PC-3 (cell line): ENCODE data around the gene SLC7A5. TPM values are rescaled to one million over a fixed set of nuclear protein-coding genes. Genes with fewer than 3 reads are reported as not detected.
"Not testable (repeated sequence)": the region's sequence is repeated elsewhere in the genome, so short reads cannot be mapped to it uniquely, and the experiment has no call there.

Experiments used
- ATAC-seq: fragments of 200-7000 bp; cut with Tn5 transposase; 2 replicates; pipeline ENCODE4 v1.9.1; 2020; ENCODE audit warnings: mild to moderate bottlenecking, moderate library complexity
- BruUV-seq: library from RNA; stranded (reverse); fragments of 400-500 nt; replicated peaks from 2 replicates; lab custom pipeline; 2021; lab: Mats Ljungman, UMichigan
- CTCF ChIA-PET: fragments of 300-600 bp; sonication (Branson Sonifier 250); formaldehyde crosslinking; loops from one replicate; lab custom pipeline; 2022; ENCODE audit warnings: antibody characterized with exemption; lab: Charles Lee
- POLR2A ChIA-PET: fragments of 300-600 bp; sonication (Branson Sonifier 250); formaldehyde crosslinking; loops from one replicate; lab custom pipeline; 2022; ENCODE audit warnings: antibody characterized with exemption; ENCODE audit not compliant: unreplicated experiment; lab: Charles Lee
- DNase-seq: peaks from one replicate; pipeline ENCODE4 v3.0.0-alpha.2; 2015
- H2AFZ ChIP-seq: fragments of 300-600 bp; sonication (generic); 2 replicates; pipeline ENCODE4 v1.6.0; 2016; ENCODE audit warnings: antibody characterized with exemption, low read length
- H3F3A ChIP-seq: fragments of 300-600 bp; sonication (generic); one replicate; pipeline ENCODE4 v1.6.0; 2017; ENCODE audit warnings: antibody characterized with exemption, low read length, control low read depth, mild to moderate bottlenecking; ENCODE audit not compliant: unreplicated experiment
- H3K27ac ChIP-seq: fragments of 300-600 bp; sonication (generic); 2 replicates; pipeline ENCODE4 v1.5.1; 2016; ENCODE audit warnings: mild to moderate bottlenecking, low read length
- H3K27me3 ChIP-seq: fragments of 300-600 bp; sonication (generic); 2 replicates; pipeline ENCODE4 v1.6.1; 2016; ENCODE audit warnings: low read length, mixed read lengths
- H3K36me3 ChIP-seq: fragments of 300-600 bp; sonication (generic); 2 replicates; pipeline ENCODE4 v1.6.1; 2016; ENCODE audit warnings: low read depth, mixed run types, low read length, mixed read lengths
- H3K4me1 ChIP-seq: fragments of 300-600 bp; sonication (generic); 2 replicates; pipeline ENCODE4 v1.5.1; 2016; ENCODE audit warnings: low read length; ENCODE audit not compliant: insufficient read depth
- H3K4me2 ChIP-seq: fragments of 300-600 bp; sonication (generic); 2 replicates; pipeline ENCODE4 v1.6.0; 2016; ENCODE audit warnings: low read length
- H3K4me3 ChIP-seq: fragments of 300-600 bp; sonication (generic); 2 replicates; pipeline ENCODE4 v1.5.1; 2016; ENCODE audit warnings: mild to moderate bottlenecking, low read length, mixed read lengths
- H3K79me2 ChIP-seq: fragments of 300-600 bp; sonication (generic); 2 replicates; pipeline ENCODE4 v1.6.1; 2017; ENCODE audit warnings: low read length, mixed read lengths
- H3K9ac ChIP-seq: fragments of 300-600 bp; sonication (generic); 2 replicates; pipeline ENCODE4 v1.6.0; 2016; ENCODE audit warnings: mild to moderate bottlenecking, low read length
- H3K9me2 ChIP-seq: fragments of 300-600 bp; sonication (generic); replicated peaks from 2 replicates; pipeline ENCODE4 v1.6.1; 2016; ENCODE audit warnings: mixed run types, low read length, mixed read lengths
- H3K9me3 ChIP-seq: fragments of 300-600 bp; sonication (generic); 2 replicates; pipeline ENCODE4 v1.6.1; 2016; ENCODE audit warnings: low read length, mixed read lengths
- H4K20me1 ChIP-seq: fragments of 300-600 bp; sonication (generic); 2 replicates; pipeline ENCODE4 v1.6.1; 2016; ENCODE audit warnings: low read length, mixed read lengths
- CTCF ChIP-seq: fragments of 300-600 bp; sonication (generic); conservative IDR thresholded peaks from 2 replicates; pipeline ENCODE4 v1.5.1; 2017; ENCODE audit warnings: antibody characterized with exemption, low read depth, mild to moderate bottlenecking, low read length
- EZH2 ChIP-seq: fragments of 300-600 bp; sonication (generic); IDR thresholded peaks from one replicate; pipeline ENCODE4 v1.6.1; 2017; ENCODE audit warnings: antibody characterized with exemption, mild to moderate bottlenecking, low read length; ENCODE audit not compliant: unreplicated experiment
- EZH2phosphoT487 ChIP-seq: fragments of 300-600 bp; sonication (generic); IDR thresholded peaks from 2 replicates; pipeline ENCODE4 v1.6.1; 2018; ENCODE audit warnings: mild to moderate bottlenecking, antibody characterized with exemption, low read length, borderline replicate concordance
- intact Hi-C: fragments of 100-400 bp; cut with micrococcal nuclease; formaldehyde crosslinking; loops from 2 replicates; pipeline ENCODE4 v1.9.0; 2023
- total RNA-seq: library from RNA; depleted of rRNA; stranded (reverse); fragments of >200 nt; gene quantifications from 2 replicates; pipeline ENCODE4 v1.2.3, GENCODE V29; 2014

The SLC7A5 gene
- total RNA-seq, 1 experiment from 2014 or later, result 93.2 TPM

- no peak overlapping the region for H3K9ac ChIP-seq
- no peaks in the 10 kb centered on the region for H3K9me3 ChIP-seq
- H3F3A ChIP-seq, result no peaks in the 10 kb centered on the region
- H4K20me1 ChIP-seq, result no peaks in the 10 kb centered on the region
- BruUV-seq, result no TSS peak
- TF ChIP-seq EZH2 (no peak), CTCF (peak; percentile 22; the same call in 1 of the 2 replicates), EZH2phosphoT487 (no peak)
- H3K4me3 ChIP-seq, result no peak overlapping the region
- DNase-seq (no peak), ATAC-seq (no peak)
- intact Hi-C loops, result no loop called here
- no peaks in the 10 kb centered on the region for H3K4me1 ChIP-seq
- ChIA-PET CTCF (no interaction called here), POLR2A (no interaction called here)
- H3K36me3 ChIP-seq, result no peaks in the 10 kb centered on the region
- no peaks in the 10 kb centered on the region for H3K79me2 ChIP-seq
- no peak overlapping the region for H3K4me2 ChIP-seq
- no peak overlapping the region for H2AFZ ChIP-seq
- no peaks in the 10 kb centered on the region for H3K9me2 ChIP-seq
- H3K27ac ChIP-seq, result no peak overlapping the region
- no peaks in the 10 kb centered on the region for H3K27me3 ChIP-seq
Observed at GRCh38 chr16:87877942-87878507, 8.7 kb upstream of the SLC7A5 start.

- no peak overlapping the region for H3K4me3 ChIP-seq
- no peaks in the 10 kb centered on the region for H3K27me3 ChIP-seq
- H3K9ac ChIP-seq, result no peak overlapping the region
- no TSS peak for BruUV-seq
- no peak overlapping the region for H3K27ac ChIP-seq
- no peaks in the 10 kb centered on the region for H3K79me2 ChIP-seq
- DNase-seq (no peak), ATAC-seq (no peak)
- no peak overlapping the region for H2AFZ ChIP-seq
- no peak overlapping the region for H3K4me2 ChIP-seq
- ChIA-PET POLR2A (interaction anchor here (0.5 kb wide), 1 partner anchor 1614 kb away, joined by 4 read pairs; no protein-coding TSS in a partner anchor), CTCF (no interaction called here)
- H3K4me1 ChIP-seq, result peaks cover 7% of the 10 kb centered on the region; the same call in 1 of the 2 replicates
- H3F3A ChIP-seq, result no peaks in the 10 kb centered on the region
- no peaks in the 10 kb centered on the region for H3K9me2 ChIP-seq
- no peaks in the 10 kb centered on the region for H3K9me3 ChIP-seq
- H4K20me1 ChIP-seq, result no peaks in the 10 kb centered on the region
- intact Hi-C loops, result no loop called here
- no peak for TF ChIP-seq CTCF
- TF ChIP-seq EZH2, result no peak
- TF ChIP-seq EZH2phosphoT487, result no peak
- H3K36me3 ChIP-seq, result no peaks in the 10 kb centered on the region
Observed at GRCh38 chr16:87874639-87875427, 5.5 kb upstream of the SLC7A5 start.

- POLR2A ChIA-PET, H3K27ac ChIP-seq, H3K36me3 ChIP-seq, H3K4me3 ChIP-seq, H3K9ac ChIP-seq, H3K9me2 ChIP-seq, H3K4me2 ChIP-seq, BruUV-seq, H3K27me3 ChIP-seq, H3K9me3 ChIP-seq, ATAC-seq, H2AFZ ChIP-seq, H3F3A ChIP-seq, H3K4me1 ChIP-seq: not testable (repeated sequence)
- peaks cover 14% of the 10 kb centered on the region; the same call in 1 of the 2 replicates for H4K20me1 ChIP-seq
- DNase-seq, result peak; percentile 27
- intact Hi-C loops, result loop anchor here (1.0 to 2.0 kb wide), 2 partner anchors 20 to 93 kb away; no protein-coding TSS in a partner anchor
- peaks cover 35% of the 10 kb centered on the region for H3K79me2 ChIP-seq
- CTCF ChIA-PET, result interaction anchor here (0.5 to 4.9 kb wide), 6 partner anchors 21 to 512 kb away, joined by 3 to 42 read pairs (median 4); partner anchors contain the start of gene ZNF469
Observed at GRCh38 chr16:87870418-87871291, 1.3 kb upstream of the SLC7A5 start.

DNA sequence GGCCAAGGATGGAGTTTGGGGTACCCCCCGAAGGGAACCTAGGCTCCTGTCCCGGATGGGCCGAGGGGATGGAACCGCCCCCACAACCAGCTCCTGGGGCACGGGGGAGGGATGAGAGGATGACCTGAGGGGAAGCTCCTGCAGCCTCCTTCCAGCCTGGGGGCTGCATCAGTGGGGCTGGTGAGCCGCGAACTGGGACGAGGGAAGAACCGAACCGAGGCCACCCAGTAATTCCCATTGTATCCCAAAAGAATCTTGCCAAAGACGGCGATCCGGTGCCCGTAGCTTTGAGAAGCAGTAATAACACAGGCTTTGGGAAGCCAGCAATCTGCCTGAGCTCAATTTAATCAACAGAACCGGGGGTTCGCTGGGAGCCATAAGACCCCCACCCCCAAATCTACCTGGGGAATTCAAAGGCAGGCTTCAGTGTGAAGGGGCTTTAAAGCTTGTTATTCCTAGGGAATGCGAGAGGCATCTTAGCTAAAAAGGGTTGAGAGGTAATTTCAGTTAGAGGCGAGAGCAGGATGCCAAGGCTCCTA, 641 bp upstream of the SLC7A5 start:
- DNase-seq, H3K9me2 ChIP-seq, H3K4me2 ChIP-seq, H3K27me3 ChIP-seq, H3K36me3 ChIP-seq, ATAC-seq, H3K9ac ChIP-seq, H2AFZ ChIP-seq, H3K4me3 ChIP-seq, H3K27ac ChIP-seq, BruUV-seq, H3F3A ChIP-seq, H3K9me3 ChIP-seq: not testable (repeated sequence)
- Histone ChIP-seq H3K4me1 (peaks cover 12% of the 10 kb centered on the region; the same call in 1 of the 2 replicates), H4K20me1 (peaks cover 17% of the 10 kb centered on the region; the same call in 1 of the 2 replicates), H3K79me2 (peaks cover 43% of the 10 kb centered on the region)
- POLR2A ChIA-PET, result interaction anchor here (0.6 kb wide), 2 partner anchors 56 to 283 kb away, joined by 3 to 6 read pairs; no protein-coding TSS in a partner anchor
- CTCF ChIA-PET, result interaction anchor here (4.9 kb wide), 1 partner anchor 91 kb away, joined by 42 read pairs; no protein-coding TSS in a partner anchor
- intact Hi-C loops, result loop anchor here (2.0 kb wide), 1 partner anchor 19 kb away; no protein-coding TSS in a partner anchor
